Heart left ventricle (tissue), 13 donors: ENCODE results near the gene MACROD1.

Experiments used
- CTCF ChIP-seq, 12 donors: fragments of 200-600 bp; sonication (generic) in 4 of 12; IDR thresholded peaks; one replicate each; pipeline versions ENCODE4 v1.5.0 to v1.8.0; 2018 to 2022; ENCODE audit warnings: antibody characterized with exemption in 12 of 12, mild to moderate bottlenecking in 5 of 12
- POLR2A ChIP-seq, 2 donors: fragments of 450-650 bp; IDR thresholded peaks; one replicate each; pipeline ENCODE4 v1.6.1; 2017; ENCODE audit warnings: antibody characterized with exemption in 2 of 2, mild to moderate bottlenecking in 2 of 2, moderate library complexity in 2 of 2
- donor health status: ischemic (EF 13 %, LVEDD 7.1; RV severe dilation, severe dysfunction).
- donor health status: DM: no; HTN: yes; CAD: no.
- donor health status: DM: no; HTN: no; CAD: no.
- donor health status: ischemic (EF 25% LVEDD 6.9; RV normal size, moderate dysfunction).
- donor health status: ischemic (EF 25% LVEDD 5.7; RV mildly dilated, moderate dysfunction).
- donor health status: ischemic (EF 35%, LVEDD 5.7; RV mildly dilated, moderate dysfunction).
- donor health status: nonischemic (EF 11% LVEDD 7.7; RV severe dilation, severe dysfunction).
- donor health status: DM: yes; HTN: yes; CAD: no.
- donor health status: PGD.
- donor health status: ischemic (EF 29% LVEDD 5.4; RV normal size, mild dysfunction).
- donor health status: nonischemic (EF 23%, LVEDD 6.1; RV moderate dilation, normal function).

- TF ChIP-seq CTCF (IDR thresholded peaks at IDR 0.05) = no peak
- TF ChIP-seq POLR2A (IDR thresholded peaks at IDR 0.05) = no peak
Measured at GRCh38 chr11:64203421-64204079, 37.6 kb upstream of the MACROD1 start.
